Adrenal gland (tissue), 12 donors: ENCODE data around the gene P3H3. TPM values are rescaled to one million over a fixed set of nuclear protein-coding genes. Genes with fewer than 3 reads are reported as not detected.

Experiments
- DNase-seq, 7 donors: peaks; one replicate each; pipeline ENCODE4 v3.0.0-alpha.2; 2019 to 2020
- H3K27ac ChIP-seq, 5 donors: fragments of 200-600 bp; sonication (generic) in 4 of 5; 1 replicate in 3 of 5; 2 replicates in 2 of 5; pipeline versions ENCODE4 v1.5.1 to v1.8.0; 2016 to 2020; ENCODE audit warnings: mild to moderate bottlenecking in 1 of 5
- H3K27me3 ChIP-seq: fragments of 200-600 bp; 2 replicates; pipeline ENCODE4 v1.8.0; 2021
- H3K36me3 ChIP-seq, 2 donors: fragments of 200-600 bp; replicated peaks in 1 of 2; 1 replicate in 1 of 2; 2 replicates in 1 of 2; pipeline versions ENCODE4 v1.5.1 to v1.8.0; 2018 to 2022
- H3K4me1 ChIP-seq, 2 donors: fragments of 200-600 bp; replicated peaks in 1 of 2; 1 replicate in 1 of 2; 2 replicates in 1 of 2; pipeline versions ENCODE4 v1.5.1 to v1.8.0; 2018 to 2021
- H3K4me3 ChIP-seq, 4 donors: fragments of 200-600 bp; sonication (generic) in 3 of 4; one replicate each; pipeline ENCODE4 v1.5.1; 2016 to 2018
- H3K9me3 ChIP-seq, 3 donors: fragments of 200-600 bp; sonication (generic) in 1 of 3; replicated peaks in 1 of 3; 1 replicate in 2 of 3; 2 replicates in 1 of 3; pipeline versions ENCODE4 v1.5.1 to v1.8.0; 2016 to 2021
- POLR2A ChIP-seq, 2 donors: fragments of 450-650 bp; IDR thresholded peaks; one replicate each; pipeline ENCODE4 v1.6.1; 2017; ENCODE audit warnings: antibody characterized with exemption in 2 of 2, mild to moderate bottlenecking in 2 of 2, moderate library complexity in 1 of 2
- WGBS, 4 donors: extraction: QIAGEN DNeasy Blood & Tissue Kit in 2 of 4; methylation state at CpG; one replicate each; pipeline versions ENCODE4 v1.1.5 to v1.1.7; 2013 to 2017; 5-methylcytosine and 5-hydroxymethylcytosine counted together
- intact Hi-C, 2 donors: fragments of 100-400 bp; cut with DNase I; formaldehyde crosslinking; loops; one replicate each; pipeline versions ENCODE4 v1.14.1 to v1.15.0; 2022 to 2023
- polyA plus RNA-seq, 3 donors: library from polyadenylated mRNA; stranded (reverse); fragments of 200-250 nt in 2 of 3; fragments of 350-450 nt in 1 of 3; fragmentation: Illumina TruSeq in 1 of 3; extraction: RNeasy Lipid Tissue Mini Kit (QIAGEN cat#74804) in 1 of 3; gene quantifications; one replicate each; pipeline ENCODE4 v1.2.3, GENCODE V29; 2013 to 2014
- total RNA-seq, 9 donors: library from RNA; depleted of rRNA in 4 of 9; stranded (reverse); fragments of >200 nt in 4 of 9; fragments of 120-200 nt in 1 of 9; fragmentation: NEBNext Ultra II Directional in 1 of 9; extraction: Animal tissue kit (Norgen Biotek cat#: 25700) in 1 of 9; gene quantifications; one replicate each; pipeline versions ENCODE4 v1.1.0 to v1.2.4, GENCODE V29; 2013 to 2023
- TF ChIP-seq, protein P1 (sequence below), 6 experiments: fragments of 450-650 bp in 4 of 6; fragments of 200-600 bp in 2 of 6; sonication (generic) in 1 of 6; IDR thresholded peaks; 1 replicate in 5 of 6; 2 replicates in 1 of 6; pipeline versions ENCODE4 v1.5.1 to v1.8.0; 2016 to 2021; ENCODE audit warnings: antibody characterized with exemption in 6 of 6, mild to moderate bottlenecking in 2 of 6, moderate library complexity in 1 of 6
- donor health status: healthy with polysubstance abuse.
- donor health status: Bipolar disorder and iron deficiency.
- donor health status: DM: yes; HTN: yes; CAD: no.
- donor health status: DM: no; HTN: no; CAD: no.
- donor health status: DM: no; HTN: no; CAD: no.
- donor health status: DM: yes; HTN: yes; CAD: no.

Gene P3H3
- total and polyA plus RNA-seq, 12 donors: 2.6 to 58.1 (median 15.8) TPM

DNA sequence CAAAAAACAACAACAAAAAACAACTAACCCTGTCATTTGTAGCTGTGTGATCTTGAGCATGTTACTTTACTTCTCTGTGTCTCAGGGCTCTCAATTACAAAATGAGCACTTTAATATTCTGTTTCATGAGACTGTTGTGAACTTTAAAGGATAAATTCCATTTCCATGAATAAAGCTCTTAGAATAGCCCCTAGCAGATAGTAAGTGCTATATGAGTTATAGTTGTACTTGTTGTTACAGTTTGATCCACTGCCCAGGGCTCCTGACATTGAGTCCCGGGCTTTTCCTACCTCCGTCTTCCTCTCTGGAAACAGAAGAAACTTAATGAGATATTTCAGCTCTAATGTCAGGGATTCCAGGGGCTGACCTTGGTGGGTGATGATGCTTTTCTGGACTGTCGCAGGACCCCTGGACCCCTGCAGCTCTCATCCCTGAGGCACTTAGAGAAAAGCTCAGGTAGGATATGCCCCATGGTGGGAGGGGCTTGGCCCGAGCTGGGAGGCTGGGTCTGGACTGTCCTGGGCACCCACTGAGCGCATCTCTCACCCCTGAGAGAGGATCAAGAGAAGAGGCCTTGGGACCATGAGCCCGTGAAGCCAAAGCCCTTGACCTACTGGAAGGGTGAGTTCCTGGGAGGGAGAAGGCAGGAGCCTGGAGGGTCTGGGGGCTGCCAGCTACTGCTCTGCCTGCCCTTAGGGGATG, 5.1 kb downstream of the P3H3 start:
- WGBS, 4 donors: 38 to 60% (median 49%) methylated on average over 4 to 6 of the region's 6 CpGs
- no peak overlapping the region for H3K4me3 ChIP-seq
- peaks cover 0 to 20% of the 10 kb centered on the region in 2 donors for H3K36me3 ChIP-seq
- H3K27me3 ChIP-seq: no peaks in the 10 kb centered on the region
- no peak for TF ChIP-seq POLR2A (IDR thresholded peaks at IDR 0.05)
- TF ChIP-seq, protein P1, sequence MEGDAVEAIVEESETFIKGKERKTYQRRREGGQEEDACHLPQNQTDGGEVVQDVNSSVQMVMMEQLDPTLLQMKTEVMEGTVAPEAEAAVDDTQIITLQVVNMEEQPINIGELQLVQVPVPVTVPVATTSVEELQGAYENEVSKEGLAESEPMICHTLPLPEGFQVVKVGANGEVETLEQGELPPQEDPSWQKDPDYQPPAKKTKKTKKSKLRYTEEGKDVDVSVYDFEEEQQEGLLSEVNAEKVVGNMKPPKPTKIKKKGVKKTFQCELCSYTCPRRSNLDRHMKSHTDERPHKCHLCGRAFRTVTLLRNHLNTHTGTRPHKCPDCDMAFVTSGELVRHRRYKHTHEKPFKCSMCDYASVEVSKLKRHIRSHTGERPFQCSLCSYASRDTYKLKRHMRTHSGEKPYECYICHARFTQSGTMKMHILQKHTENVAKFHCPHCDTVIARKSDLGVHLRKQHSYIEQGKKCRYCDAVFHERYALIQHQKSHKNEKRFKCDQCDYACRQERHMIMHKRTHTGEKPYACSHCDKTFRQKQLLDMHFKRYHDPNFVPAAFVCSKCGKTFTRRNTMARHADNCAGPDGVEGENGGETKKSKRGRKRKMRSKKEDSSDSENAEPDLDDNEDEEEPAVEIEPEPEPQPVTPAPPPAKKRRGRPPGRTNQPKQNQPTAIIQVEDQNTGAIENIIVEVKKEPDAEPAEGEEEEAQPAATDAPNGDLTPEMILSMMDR (IDR thresholded peaks at IDR 0.05): no peak
- H3K9me3 ChIP-seq: no peaks in the 10 kb centered on the region
- peak overlapping the region in 2 of 5 donors; percentile 8 to 58 for H3K27ac ChIP-seq
- intact Hi-C loops: no loop called here
- no peak for DNase-seq
- peaks cover 3 to 10% of the 10 kb centered on the region in 2 donors for H3K4me1 ChIP-seq

DNA sequence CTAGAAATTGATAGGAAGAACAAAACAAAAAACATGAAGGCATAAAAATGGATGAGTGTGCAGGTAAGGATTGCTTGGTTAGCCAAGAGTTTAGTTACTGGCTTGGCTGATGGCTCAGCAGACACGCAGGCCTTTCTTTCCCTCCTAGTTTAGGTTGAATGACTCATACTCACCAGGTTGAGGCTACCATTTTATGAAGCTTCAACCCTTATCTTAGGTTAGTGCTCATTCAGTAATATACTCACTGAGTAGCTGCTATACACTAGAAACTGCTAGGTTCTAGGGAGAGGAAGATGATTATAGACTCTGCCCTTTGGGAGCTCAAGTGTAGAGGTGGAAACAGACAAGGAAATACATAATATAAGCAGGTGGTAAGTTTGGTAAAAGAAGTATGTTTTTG, 6.0 kb downstream of the P3H3 start:
- no peaks in the 10 kb centered on the region for H3K27me3 ChIP-seq
- peaks cover 0 to 27% of the 10 kb centered on the region in 2 donors for H3K36me3 ChIP-seq
- no peak overlapping the region for H3K4me3 ChIP-seq
- intact Hi-C loops: no loop called here
- whole genome bisulfite sequencing, 4 donors: 71 to 93% (median 87%) methylated on average over 1 of the region's 1 CpG
- no peak for TF ChIP-seq POLR2A (IDR thresholded peaks at IDR 0.05)
- TF ChIP-seq, protein P1 (IDR thresholded peaks at IDR 0.05): no peak
- H3K9me3 ChIP-seq: no peaks in the 10 kb centered on the region
- DNase-seq: no peak
- peaks cover 3 to 10% of the 10 kb centered on the region in 2 donors for H3K4me1 ChIP-seq
- H3K27ac ChIP-seq: peak overlapping the region in 1 of 5 donors; percentile 58

- Histone ChIP-seq H3K36me3 (peaks cover 0 to 30% of the 10 kb centered on the region in 2 donors), H3K27ac (no peak overlapping the region), H3K4me1 (peaks cover 3 to 10% of the 10 kb centered on the region in 2 donors), H3K4me3 (no peak overlapping the region), H3K9me3 (no peaks in the 10 kb centered on the region), H3K27me3 (no peaks in the 10 kb centered on the region)
- intact Hi-C loops: loop anchor here in 1 of 2 donors (5.0 kb wide), 1 partner anchor 208 kb away; no protein-coding TSS in a partner anchor
- TF ChIP-seq POLR2A (IDR thresholded peaks at IDR 0.05): no peak
- DNase-seq: no peak
- 80 to 89% (median 82%) methylated on average over 5 of the region's 5 CpGs for WGBS, 4 donors
Measured at GRCh38 chr12:6834873-6835272, 6.7 kb downstream of the P3H3 start.

- Histone ChIP-seq H3K27ac (no peak overlapping the region), H3K9me3 (no peaks in the 10 kb centered on the region), H3K36me3 (peaks cover 0 to 30% of the 10 kb centered on the region in 2 donors), H3K4me3 (no peak overlapping the region), H3K4me1 (peaks cover 3 to 10% of the 10 kb centered on the region in 2 donors), H3K27me3 (no peaks in the 10 kb centered on the region)
- 78 to 94% (median 85%) methylated on average over 13 to 16 of the region's 16 CpGs for WGBS, 4 donors
- TF ChIP-seq, protein P1 (IDR thresholded peaks at IDR 0.05): no peak
- TF ChIP-seq POLR2A (IDR thresholded peaks at IDR 0.05): no peak
- intact Hi-C loops: loop anchor here in 1 of 2 donors (5.0 kb wide), 1 partner anchor 210 kb away; no protein-coding TSS in a partner anchor
- no peak for DNase-seq
Measured at GRCh38 chr12:6836851-6837250, 8.6 kb downstream of the P3H3 start.
